ENCODE results near the gene GPR162. TPM values are rescaled to one million over a fixed set of nuclear protein-coding genes. Genes with fewer than 3 reads are reported as not detected.

The GPR162 gene
- total and polyA plus RNA-seq, 11 donors: 1.8 to 7.7 (median 3.0) TPM

- intact Hi-C loops (cut with DNase I): loop anchor here in 5 of 10 donors (5.0 to 10.0 kb wide), 4 partner anchors 40 to 163 kb away; partner anchors contain the start of genes GPR162 (in 1 of the 5) and P3H3 (in 1 of the 5)
- Histone ChIP-seq H3K9me3 (no peaks in the 10 kb centered on the region), H3K27me3 (peaks cover 0 to 31% (median 0%) of the 10 kb centered on the region in 9 donors), H3K4me3 (peak overlapping the region in 1 of 12 donors; percentile 40), H3K36me3 (no peaks in the 10 kb centered on the region), H3K4me1 (peaks cover 0 to 34% (median 15%) of the 10 kb centered on the region in 12 donors), H3K27ac (peak overlapping the region in 2 of 12 donors; percentile 75 to 82)
- 93 to 98% (median 95%) methylated on average over 5 of the region's 5 CpGs for WGBS, 4 donors
- TF ChIP-seq POLR2A (IDR thresholded peaks at IDR 0.05): no peak
- TF ChIP-seq CTCF (IDR thresholded peaks at IDR 0.05): no peak
- DNase-seq: no peak
- ATAC-seq: no peak
Measured at GRCh38 chr12:6777386-6777785, 44.2 kb upstream of the GPR162 start.

GRCh38 chr12:6778217-6778573 is 43.4 kb upstream of the GPR162 start:
- intact Hi-C loops (cut with DNase I): loop anchor here in 8 of 10 donors (1.0 to 10.0 kb wide), 10 partner anchors 23 to 163 kb away; partner anchors contain the start of genes MLF2 (in 2 of the 8), GPR162 (in 1 of the 8) and P3H3 (in 1 of the 8)
- peak; percentile 23 to 65 (median 42) for ATAC-seq
- no peaks in the 10 kb centered on the region for H3K9me3 ChIP-seq
- WGBS, 4 donors: 27 to 39% (median 33%) methylated on average over 14 of the region's 14 CpGs
- H3K4me1 ChIP-seq: peaks cover 0 to 27% (median 15%) of the 10 kb centered on the region in 12 donors
- no peak for TF ChIP-seq CTCF (IDR thresholded peaks at IDR 0.05)
- no peak for TF ChIP-seq POLR2A (IDR thresholded peaks at IDR 0.05)
- peaks cover 0 to 28% (median 0%) of the 10 kb centered on the region in 9 donors for H3K27me3 ChIP-seq
- peak overlapping the region in 11 of 12 donors; percentile 23 to 62 (median 47) for H3K4me3 ChIP-seq
- no peaks in the 10 kb centered on the region for H3K36me3 ChIP-seq
- peak in 2 of 5 donors; percentile 44 to 73 for DNase-seq
- peak overlapping the region in 10 of 12 donors; percentile 56 to 82 (median 66) for H3K27ac ChIP-seq

- intact Hi-C loops (cut with DNase I): loop anchor here (1.0 to 10.0 kb wide), 13 partner anchors 24 to 164 kb away; partner anchors contain the start of genes MLF2 (in 6 of the 10), GPR162 (in 1 of the 10) and P3H3 (in 1 of the 10)
- ATAC-seq: peak; percentile 93 to 97 (median 97)
- peak; percentile 93 to 99 (median 96) for TF ChIP-seq CTCF (IDR thresholded peaks at IDR 0.05)
- TF ChIP-seq POLR2A (IDR thresholded peaks at IDR 0.05): peak in 1 of 2 donors; percentile 27
- peak overlapping the region in 11 of 12 donors; percentile 23 to 62 (median 47) for H3K4me3 ChIP-seq
- WGBS, 4 donors: 4 to 5% (median 4%) methylated on average over 34 to 35 of the region's 35 CpGs
- H3K27ac ChIP-seq: peak overlapping the region in 10 of 12 donors; percentile 56 to 82 (median 66)
- DNase-seq: peak; percentile 94 to 96 (median 96)
- no peaks in the 10 kb centered on the region for H3K36me3 ChIP-seq
- H3K4me1 ChIP-seq: peaks cover 0 to 21% (median 14%) of the 10 kb centered on the region in 12 donors
- H3K27me3 ChIP-seq: peaks cover 0 to 21% (median 0%) of the 10 kb centered on the region in 9 donors
- no peaks in the 10 kb centered on the region for H3K9me3 ChIP-seq
Measured at GRCh38 chr12:6778574-6779550, 42.8 kb upstream of the GPR162 start.

All from heart left ventricle (tissue), 16 donors.